Mesothelial cell of epicardium (in vitro differentiated cells): ENCODE data around the gene NFIB. TPM values are rescaled to one million over a fixed set of nuclear protein-coding genes. Genes with fewer than 3 reads are reported as not detected.

Source experiments
- DNase-seq, 2 experiments: peaks; one replicate each; pipeline ENCODE4 v3.0.0; 2021; ENCODE audit warnings: low spot score in 2 of 2; ENCODE audit not compliant: unreplicated experiment in 2 of 2
- H3K27ac Mint-ChIP-seq: 2 replicates; pipeline ENCODE4 v1.8.0; 2021; ENCODE audit warnings: mixed read lengths
- H3K27me3 Mint-ChIP-seq: 2 replicates; pipeline ENCODE4 v1.8.0; 2021; ENCODE audit warnings: low read depth, mixed read lengths
- H3K36me3 Mint-ChIP-seq: 2 replicates; pipeline ENCODE4 v1.8.0; 2021; ENCODE audit warnings: mixed read lengths
- H3K4me1 Mint-ChIP-seq: 2 replicates; pipeline ENCODE4 v1.8.0; 2021; ENCODE audit warnings: mixed read lengths
- H3K4me3 Mint-ChIP-seq: 2 replicates; pipeline ENCODE4 v1.8.0; 2021; ENCODE audit warnings: mild to moderate bottlenecking, moderate library complexity, mixed read lengths
- H3K9me3 Mint-ChIP-seq: 2 replicates; pipeline ENCODE4 v1.8.0; 2021; ENCODE audit warnings: mixed read lengths
- total RNA-seq: library from RNA; stranded (reverse); gene quantifications from 3 replicates; pipeline ENCODE4 v1.2.1, GENCODE V29; 2021
- TF ChIP-seq, protein P1 (sequence below): fragments of 200-600 bp; sonication (generic); IDR thresholded peaks from one replicate; pipeline ENCODE4 v1.5.0; 2021; ENCODE audit warnings: antibody characterized with exemption; ENCODE audit not compliant: unreplicated experiment

The NFIB gene
- total RNA-seq, 1 donor from 2014 or later = 230 TPM

DNA sequence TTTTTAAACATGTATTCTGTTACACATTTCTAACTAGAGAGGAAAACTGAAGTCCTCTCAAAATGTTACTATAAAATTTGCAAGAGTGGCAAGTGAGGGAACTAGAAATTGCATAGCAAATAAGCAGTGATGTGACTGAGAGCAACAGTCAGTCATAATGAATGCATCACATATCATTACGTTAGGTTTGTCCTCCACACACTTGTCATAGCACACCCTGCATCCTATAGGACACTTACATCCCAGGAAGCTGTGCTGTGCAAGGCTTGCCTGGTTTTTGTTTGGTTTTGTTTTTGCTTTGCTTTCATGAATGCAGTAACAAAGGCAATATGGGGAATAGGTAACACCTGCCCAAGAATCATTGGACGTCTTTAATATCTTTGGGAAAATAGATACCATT is 10.8 kb downstream of the NFIB start:
- Mint-ChIP-seq H3K4me3 (peak overlapping the region; percentile 11), H3K36me3 (peaks cover 30% of the 10 kb centered on the region), H3K27ac (peak overlapping the region; percentile 58), H3K4me1 (peaks cover 90% of the 10 kb centered on the region), H3K27me3 (no peaks in the 10 kb centered on the region), H3K9me3 (no peaks in the 10 kb centered on the region)
- DNase-seq = no peak
- TF ChIP-seq, protein P1, sequence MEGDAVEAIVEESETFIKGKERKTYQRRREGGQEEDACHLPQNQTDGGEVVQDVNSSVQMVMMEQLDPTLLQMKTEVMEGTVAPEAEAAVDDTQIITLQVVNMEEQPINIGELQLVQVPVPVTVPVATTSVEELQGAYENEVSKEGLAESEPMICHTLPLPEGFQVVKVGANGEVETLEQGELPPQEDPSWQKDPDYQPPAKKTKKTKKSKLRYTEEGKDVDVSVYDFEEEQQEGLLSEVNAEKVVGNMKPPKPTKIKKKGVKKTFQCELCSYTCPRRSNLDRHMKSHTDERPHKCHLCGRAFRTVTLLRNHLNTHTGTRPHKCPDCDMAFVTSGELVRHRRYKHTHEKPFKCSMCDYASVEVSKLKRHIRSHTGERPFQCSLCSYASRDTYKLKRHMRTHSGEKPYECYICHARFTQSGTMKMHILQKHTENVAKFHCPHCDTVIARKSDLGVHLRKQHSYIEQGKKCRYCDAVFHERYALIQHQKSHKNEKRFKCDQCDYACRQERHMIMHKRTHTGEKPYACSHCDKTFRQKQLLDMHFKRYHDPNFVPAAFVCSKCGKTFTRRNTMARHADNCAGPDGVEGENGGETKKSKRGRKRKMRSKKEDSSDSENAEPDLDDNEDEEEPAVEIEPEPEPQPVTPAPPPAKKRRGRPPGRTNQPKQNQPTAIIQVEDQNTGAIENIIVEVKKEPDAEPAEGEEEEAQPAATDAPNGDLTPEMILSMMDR = no peak

GRCh38 chr9:14302405-14302804 is 11.5 kb downstream of the NFIB start:
- H3K27me3 Mint-ChIP-seq = no peaks in the 10 kb centered on the region
- peaks cover 84% of the 10 kb centered on the region for H3K4me1 Mint-ChIP-seq
- H3K9me3 Mint-ChIP-seq = no peaks in the 10 kb centered on the region
- H3K36me3 Mint-ChIP-seq = peaks cover 30% of the 10 kb centered on the region
- H3K27ac Mint-ChIP-seq = peak overlapping the region; percentile 58
- H3K4me3 Mint-ChIP-seq = peak overlapping the region; percentile 11
- DNase-seq = no peak
- TF ChIP-seq, protein P1 = no peak

DNA sequence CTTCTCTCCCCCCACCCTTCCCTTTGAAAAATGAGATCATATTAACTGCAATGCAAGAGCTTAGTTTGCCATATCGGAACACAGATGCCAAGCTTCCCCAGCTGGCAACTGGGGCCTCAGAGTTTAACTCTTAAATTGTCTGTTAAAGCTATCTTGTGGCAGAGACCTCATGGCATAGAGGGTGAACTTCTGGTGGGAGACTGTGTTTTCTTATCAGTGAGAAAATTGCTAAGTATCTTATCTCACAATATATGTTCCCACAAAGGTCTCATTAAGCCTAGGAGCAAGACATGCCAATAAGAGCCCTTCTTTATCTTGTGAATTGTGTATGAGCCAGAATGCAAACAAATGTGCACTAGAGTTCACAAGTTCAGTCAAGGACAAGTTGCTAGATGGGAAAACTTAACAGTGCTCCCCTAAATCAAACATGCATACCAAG is 12.3 kb downstream of the NFIB start:
- Mint-ChIP-seq H3K9me3 (no peaks in the 10 kb centered on the region), H3K36me3 (peaks cover 25% of the 10 kb centered on the region), H3K27ac (peak overlapping the region; percentile 79), H3K4me3 (peak overlapping the region; percentile 13), H3K4me1 (peaks cover 82% of the 10 kb centered on the region), H3K27me3 (no peaks in the 10 kb centered on the region)
- TF ChIP-seq, protein P1 = no peak
- DNase-seq = no peak

GRCh38 chr9:14301006-14301405 is 12.9 kb downstream of the NFIB start:
- H3K4me3 Mint-ChIP-seq = no peak overlapping the region
- H3K9me3 Mint-ChIP-seq = no peaks in the 10 kb centered on the region
- peaks cover 24% of the 10 kb centered on the region for H3K36me3 Mint-ChIP-seq
- no peaks in the 10 kb centered on the region for H3K27me3 Mint-ChIP-seq
- peaks cover 81% of the 10 kb centered on the region for H3K4me1 Mint-ChIP-seq
- TF ChIP-seq, protein P1 = no peak
- DNase-seq = no peak
- H3K27ac Mint-ChIP-seq = no peak overlapping the region

- Mint-ChIP-seq H3K9me3 (no peaks in the 10 kb centered on the region), H3K4me1 (peaks cover 80% of the 10 kb centered on the region), H3K36me3 (peaks cover 27% of the 10 kb centered on the region), H3K4me3 (no peak overlapping the region), H3K27me3 (no peaks in the 10 kb centered on the region), H3K27ac (no peak overlapping the region)
- DNase-seq = no peak
- TF ChIP-seq, protein P1 = no peak
Observed at GRCh38 chr9:14300588-14300987, 13.4 kb downstream of the NFIB start.

DNA sequence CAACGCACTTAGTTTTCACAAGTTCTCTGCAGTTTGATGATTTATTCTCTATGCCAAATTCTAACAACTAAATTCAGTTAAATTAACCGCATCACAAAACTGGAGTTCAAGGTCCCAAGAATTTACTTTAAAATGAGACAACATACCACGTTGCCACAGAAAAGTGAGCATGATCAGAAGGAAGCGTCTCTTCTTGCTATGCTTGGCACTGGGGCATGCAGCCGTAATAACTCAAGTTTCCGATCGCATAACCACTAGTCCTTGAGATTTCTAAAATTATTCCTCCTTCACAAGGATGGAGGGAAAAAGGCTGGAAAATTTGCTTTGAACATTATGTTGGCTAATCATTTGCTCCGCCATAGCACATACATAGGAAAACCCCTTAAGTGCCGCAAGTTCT is 13.9 kb downstream of the NFIB start:
- DNase-seq = no peak
- H3K9me3 Mint-ChIP-seq = no peaks in the 10 kb centered on the region
- no peak overlapping the region for H3K4me3 Mint-ChIP-seq
- peak overlapping the region; percentile 2 for H3K27ac Mint-ChIP-seq
- H3K27me3 Mint-ChIP-seq = no peaks in the 10 kb centered on the region
- H3K4me1 Mint-ChIP-seq = peaks cover 74% of the 10 kb centered on the region
- TF ChIP-seq, protein P1 = no peak
- peaks cover 23% of the 10 kb centered on the region for H3K36me3 Mint-ChIP-seq
